NCI-H2107 treated with DMSO at 0.1 percent for 48 hours (cell line): ENCODE measurements around the gene NRN1.
"Not testable (repeated sequence)": the region's sequence is repeated elsewhere in the genome, so short reads cannot be mapped to it uniquely, and the experiment has no call there.

Experiments used
- DNase-seq: peaks from one replicate; lab custom pipeline; 2025; ENCODE audit not compliant: unreplicated experiment; lab: John Stamatoyannopoulos, UW

NRN1 gene

GRCh38 chr6:6006428-6007365, at the start of gene NRN1:
Gene NRN1, minus strand, starts transcription at chr6:6006925. Its CDS starts 176 bp downstream, at chr6:6006749.
- DNase-seq = no peak

- no peak for DNase-seq
Measured at GRCh38 chr6:6052216-6052615, 45.5 kb upstream of the NRN1 start.

- no peak for DNase-seq
Measured at GRCh38 chr6:6046716-6047115, 40.0 kb upstream of the NRN1 start.

- no peak for DNase-seq
Measured at GRCh38 chr6:6039946-6040509, 33.3 kb upstream of the NRN1 start.

- no peak for DNase-seq
Measured at GRCh38 chr6:6037179-6037578, 30.5 kb upstream of the NRN1 start.

- DNase-seq = no peak
Measured at GRCh38 chr6:6033858-6034257, 27.1 kb upstream of the NRN1 start.

GRCh38 chr6:6026513-6027205, 19.9 kb upstream of the NRN1 start:
- DNase-seq = no peak

GRCh38 chr6:6025736-6026135, 19.0 kb upstream of the NRN1 start:
- DNase-seq = no peak

GRCh38 chr6:6024220-6024619, 17.5 kb upstream of the NRN1 start:
- no peak for DNase-seq

- DNase-seq = not testable (repeated sequence)
Measured at GRCh38 chr6:6022841-6023240, 16.1 kb upstream of the NRN1 start.

GRCh38 chr6:6008648-6009421, 2.1 kb upstream of the NRN1 start:
- DNase-seq = no peak

GRCh38 chr6:6008089-6008647, 1.4 kb upstream of the NRN1 start:
- no peak for DNase-seq

GRCh38 chr6:6007366-6008088, 802 bp upstream of the NRN1 start:
- DNase-seq = no peak

GRCh38 chr6:6006006-6006427, 708 bp downstream of the NRN1 start:
- DNase-seq = no peak

GRCh38 chr6:6005051-6006005, 1.4 kb downstream of the NRN1 start:
- no peak for DNase-seq

GRCh38 chr6:6004390-6004995, 2.2 kb downstream of the NRN1 start:
- no peak for DNase-seq

- DNase-seq = no peak
Measured at GRCh38 chr6:6003621-6004366, 2.9 kb downstream of the NRN1 start.
